HepG2 (cell line): Measurements from ENCODE around the gene KATNAL1. TPM values are rescaled to one million over a fixed set of nuclear protein-coding genes. Genes with fewer than 3 reads are reported as not detected.

ENCODE experiments used
- GMEB1 ChIP-seq: sonication (generic); formaldehyde crosslinking; IDR thresholded peaks from 2 replicates; pipeline ENCODE4 v1.5.1; 2020; ENCODE audit warnings: missing genetic modification reagents, mild to moderate bottlenecking, borderline replicate concordance
- MAX ChIP-seq: IDR thresholded peaks from 2 replicates; pipeline ENCODE4 v1.6.1; 2012; ENCODE audit warnings: inconsistent platforms
- NCOA2 ChIP-seq: sonication (generic); formaldehyde crosslinking; IDR thresholded peaks from 2 replicates; pipeline ENCODE4 v1.8.0; 2022; ENCODE audit warnings: inconsistent platforms
- NFKB2 ChIP-seq: sonication (generic); formaldehyde crosslinking; IDR thresholded peaks from 2 replicates; pipeline ENCODE4 v1.4.0; 2020; ENCODE audit warnings: missing genetic modification reagents, borderline replicate concordance
- PBX3 ChIP-seq: sonication (generic); formaldehyde crosslinking; IDR thresholded peaks from 2 replicates; pipeline ENCODE4 v1.8.1; 2023; ENCODE audit warnings: missing genetic modification reagents, inconsistent platforms, borderline replicate concordance
- SALL2 ChIP-seq: sonication (generic); formaldehyde crosslinking; IDR thresholded peaks from 2 replicates; pipeline ENCODE4 v1.8.1; 2023; ENCODE audit warnings: mild to moderate bottlenecking, missing genetic modification reagents, inconsistent platforms
- SATB2 ChIP-seq: sonication (generic); formaldehyde crosslinking; IDR thresholded peaks from 2 replicates; pipeline ENCODE4 v1.5.0; 2020; ENCODE audit warnings: missing genetic modification reagents
- SNAPC5 ChIP-seq: sonication (generic); formaldehyde crosslinking; IDR thresholded peaks from 2 replicates; pipeline ENCODE4 v1.8.1; 2023; ENCODE audit warnings: mild to moderate bottlenecking, missing genetic modification reagents, borderline replicate concordance
- SP2 ChIP-seq: sonication (generic); formaldehyde crosslinking; IDR thresholded peaks from 2 replicates; pipeline ENCODE4 v1.5.1; 2020; ENCODE audit warnings: mild to moderate bottlenecking, missing genetic modification reagents
- TAF1 ChIP-seq: sonication (generic); formaldehyde crosslinking; IDR thresholded peaks from 2 replicates; pipeline ENCODE4 v1.4.0; 2020; ENCODE audit warnings: missing genetic modification reagents
- TFDP1 ChIP-seq: IDR thresholded peaks from 2 replicates; pipeline ENCODE4 v1.6.1; 2016; ENCODE audit warnings: missing compliant biosample characterization, missing genetic modification reagents, borderline replicate concordance
- THAP11 ChIP-seq: IDR thresholded peaks from 2 replicates; pipeline ENCODE4 v1.6.1; 2016; ENCODE audit warnings: missing biosample characterization, missing genetic modification reagents
- ZBTB7B ChIP-seq: sonication (generic); formaldehyde crosslinking; IDR thresholded peaks from 2 replicates; pipeline ENCODE4 v1.4.0; 2020; ENCODE audit warnings: missing genetic modification reagents
- ZFP41 ChIP-seq: sonication (generic); formaldehyde crosslinking; IDR thresholded peaks from 2 replicates; pipeline ENCODE4 v1.4.0; 2020; ENCODE audit warnings: mild to moderate bottlenecking, missing genetic modification reagents, borderline replicate concordance
- ZFX ChIP-seq: sonication (generic); formaldehyde crosslinking; IDR thresholded peaks from 2 replicates; pipeline ENCODE4 v1.4.0; 2020; ENCODE audit warnings: mild to moderate bottlenecking, low read depth, missing genetic modification reagents, moderate library complexity
- ZFYVE20 ChIP-seq: sonication (generic); formaldehyde crosslinking; IDR thresholded peaks from 2 replicates; pipeline ENCODE4 v1.8.0; 2023; ENCODE audit warnings: low read depth, mild to moderate bottlenecking, moderate library complexity, missing genetic modification reagents, borderline replicate concordance
- ZNF225 ChIP-seq: sonication (generic); formaldehyde crosslinking; IDR thresholded peaks from 2 replicates; pipeline ENCODE4 v1.4.0; 2020; ENCODE audit warnings: mild to moderate bottlenecking, missing genetic modification reagents
- ZNF263 ChIP-seq: sonication (generic); formaldehyde crosslinking; IDR thresholded peaks from 2 replicates; pipeline ENCODE4 v1.4.0; 2020; ENCODE audit warnings: missing genetic modification reagents
- ZNF337 ChIP-seq: sonication (generic); formaldehyde crosslinking; IDR thresholded peaks from 2 replicates; pipeline ENCODE4 v1.5.1; 2020; ENCODE audit warnings: missing genetic modification reagents, low read depth, mild to moderate bottlenecking, borderline replicate concordance
- ZNF549 ChIP-seq: sonication (generic); formaldehyde crosslinking; IDR thresholded peaks from 2 replicates; pipeline ENCODE4 v1.5.0; 2020; ENCODE audit warnings: missing genetic modification reagents
- ZNF564 ChIP-seq: sonication (generic); formaldehyde crosslinking; IDR thresholded peaks from 2 replicates; pipeline ENCODE4 v1.8.1; 2023; ENCODE audit warnings: mild to moderate bottlenecking, missing genetic modification reagents
- ZNF672 ChIP-seq: sonication (generic); formaldehyde crosslinking; IDR thresholded peaks from 2 replicates; pipeline ENCODE4 v1.8.1; 2022; ENCODE audit warnings: missing genetic modification reagents
- ZNF674 ChIP-seq: sonication (generic); formaldehyde crosslinking; IDR thresholded peaks from 2 replicates; pipeline ENCODE4 v1.5.0; 2020; ENCODE audit warnings: low read depth, mild to moderate bottlenecking, missing genetic modification reagents
- ZNF772 ChIP-seq: sonication (generic); formaldehyde crosslinking; IDR thresholded peaks from 2 replicates; pipeline ENCODE4 v1.5.0; 2020; ENCODE audit warnings: mild to moderate bottlenecking, missing genetic modification reagents
- ZSCAN20 ChIP-seq: sonication (generic); formaldehyde crosslinking; IDR thresholded peaks from 2 replicates; pipeline ENCODE4 v1.4.0; 2020; ENCODE audit warnings: missing genetic modification reagents, mild to moderate bottlenecking, borderline replicate concordance
- ZSCAN31 ChIP-seq: sonication (generic); formaldehyde crosslinking; IDR thresholded peaks from 2 replicates; pipeline ENCODE4 v1.5.0; 2020; ENCODE audit warnings: low read depth, mild to moderate bottlenecking, missing genetic modification reagents
- polyA plus RNA-seq, 8 experiments: library from polyadenylated mRNA; depleted of rRNA in 3 of 8; stranded (reverse) in 7 of 8; unstranded in 1 of 8; fragments of >200 nt; fragmentation: Illumina TruSeq in 4 of 8; extraction: Trizol in 4 of 8; gene quantifications; 2 replicates each; pipeline versions ENCODE4 v1.2.1 to v1.2.3, GENCODE V29; 2011 to 2016; ENCODE audit warnings: low read depth in 4 of 8, missing spikeins in 1 of 8, mixed read lengths in 1 of 8; ENCODE audit not compliant: insufficient read depth in 1 of 8
- total RNA-seq, 5 experiments: library from RNA; depleted of rRNA; stranded (reverse); fragments of >200 nt; fragmentation: Illumina TruSeq; extraction: Trizol; gene quantifications; 2 replicates each; pipeline ENCODE4 v1.2.3, GENCODE V29; 2016; ENCODE audit warnings: low read depth in 1 of 5

Gene KATNAL1
- total and polyA plus RNA-seq, 2 of the 13 experiments (the other 11 are each of a cell fraction or from before 2014, with no cell fraction given), result 3.2 to 11.8 TPM

GRCh38 chr13:30307194-30307970 is at the start of gene KATNAL1 (continued):
- peak; percentile 36 for TF ChIP-seq TAF1
- TF ChIP-seq ZFYVE20 (CRISPR knock-in tag), result 0 out of 2 replicates have a peak, but pooled peaks have one; percentile 36
- no peak for TF ChIP-seq ZNF337
- TF ChIP-seq ZNF672, result peak; percentile 77; the same call in 1 of the 2 replicates
- 0 out of 2 replicates have a peak, but pooled peaks have one; percentile 43 for TF ChIP-seq SATB2
- peak; percentile 57; the same call in 1 of the 2 replicates for TF ChIP-seq ZSCAN31 (CRISPR knock-in tag)
- 0 out of 2 replicates have a peak, but pooled peaks have one; percentile 34 for TF ChIP-seq ZNF564 (CRISPR knock-in tag)
- peak; percentile 68; the same call in 1 of the 2 replicates for TF ChIP-seq ZFP41 (CRISPR knock-in tag)
- no peak for TF ChIP-seq ZNF674 (CRISPR knock-in tag)
- TF ChIP-seq NFKB2 (CRISPR knock-in tag), result peak; percentile 77; the same call in 1 of the 2 replicates
- TF ChIP-seq GMEB1 (CRISPR knock-in tag), result peak; percentile 61; the same call in 1 of the 2 replicates
- peak; percentile 73 for TF ChIP-seq SALL2 (CRISPR knock-in tag)
- peak; percentile 85 for TF ChIP-seq THAP11
- TF ChIP-seq ZFX (CRISPR knock-in tag), result peak; percentile 74; the same call in 1 of the 2 replicates
- TF ChIP-seq NCOA2 (CRISPR knock-in tag), result no peak
- TF ChIP-seq ZNF549 (CRISPR knock-in tag), result no peak
- 0 out of 2 replicates have a peak, but pooled peaks have one; percentile 42 for TF ChIP-seq ZNF225 (CRISPR knock-in tag)
- peak; percentile 43 for TF ChIP-seq ZBTB7B (CRISPR knock-in tag)
- peak; percentile 80 for TF ChIP-seq TFDP1 (CRISPR knock-in tag)
- TF ChIP-seq SNAPC5 (CRISPR knock-in tag), result no peak
- peak; percentile 50; the same call in 1 of the 2 replicates for TF ChIP-seq PBX3 (CRISPR knock-in tag)
- no peak; the same call in 1 of the 2 replicates for TF ChIP-seq ZNF263
- 0 out of 2 replicates have a peak, but pooled peaks have one; percentile 8 for TF ChIP-seq ZNF772
- TF ChIP-seq SP2 (CRISPR knock-in tag), result no peak
- peak; percentile 56; the same call in 1 of the 2 replicates for TF ChIP-seq ZSCAN20 (CRISPR knock-in tag)
- TF ChIP-seq MAX, result peak; percentile 64
